HT-29 (cell line): ENCODE results near the gene POLR3H. TPM values are rescaled to one million over a fixed set of nuclear protein-coding genes. Genes with fewer than 3 reads are reported as not detected.

Experiments
- DNase-seq: peaks from one replicate; pipeline ENCODE4 v3.0.0-alpha.2; 2015; ENCODE audit warnings: low spot score
- total RNA-seq: library from RNA; depleted of rRNA; stranded (reverse); fragments of >200 nt; shearing (Covaris generic); gene quantifications from 2 replicates; pipeline ENCODE4 v1.2.3, GENCODE V29; 2014

The POLR3H gene
- total RNA-seq, 1 experiment from 2014 or later = 32.5 TPM

GRCh38 chr22:41517172-41518047, 26.9 kb downstream of the POLR3H start:
- peak; percentile 76 for DNase-seq

- DNase-seq = no peak
Measured at GRCh38 chr22:41516462-41516861, 27.8 kb downstream of the POLR3H start.

GRCh38 chr22:41513391-41513790, 30.9 kb downstream of the POLR3H start:
- no peak for DNase-seq

GRCh38 chr22:41512421-41513194, 31.7 kb downstream of the POLR3H start:
- no peak for DNase-seq

- no peak for DNase-seq
Measured at GRCh38 chr22:41511521-41511968, 32.7 kb downstream of the POLR3H start.

GRCh38 chr22:41508770-41509170, 35.5 kb downstream of the POLR3H start:
- no peak for DNase-seq

- DNase-seq = no peak
Measured at GRCh38 chr22:41507330-41508063, 36.8 kb downstream of the POLR3H start.

- no peak for DNase-seq
Measured at GRCh38 chr22:41505511-41506220, 38.6 kb downstream of the POLR3H start.

- no peak for DNase-seq
Measured at GRCh38 chr22:41504816-41505215, 39.5 kb downstream of the POLR3H start.

GRCh38 chr22:41504397-41504796, 39.9 kb downstream of the POLR3H start:
- DNase-seq = no peak

GRCh38 chr22:41501209-41501608, 43.1 kb downstream of the POLR3H start:
- DNase-seq = no peak

- DNase-seq = no peak
Measured at GRCh38 chr22:41500303-41500702, 44.0 kb downstream of the POLR3H start.

GRCh38 chr22:41499624-41500280, 44.5 kb downstream of the POLR3H start:
- no peak for DNase-seq

- DNase-seq = no peak
Measured at GRCh38 chr22:41498303-41498835, 45.9 kb downstream of the POLR3H start.

- DNase-seq = no peak
Measured at GRCh38 chr22:41491374-41492100, 52.7 kb downstream of the POLR3H start.

GRCh38 chr22:41488596-41489385, 55.5 kb downstream of the POLR3H start:
- DNase-seq = no peak

GRCh38 chr22:41488076-41488475, 56.2 kb downstream of the POLR3H start:
- no peak for DNase-seq

- DNase-seq = no peak
Measured at GRCh38 chr22:41487037-41487935, 57.0 kb downstream of the POLR3H start.
